ENCODE data around the gene ACTRT2. TPM values are rescaled to one million over a fixed set of nuclear protein-coding genes. Genes with fewer than 3 reads are reported as not detected.
A peak's percentile ranks its signal among the peaks of the same experiment; 100 is the strongest.

Gene ACTRT2
- total RNA-seq, 1 donor from 2014 or later = not detected

GRCh38 chr1:2984399-2985061 lies 36.7 kb upstream of the ACTRT2 start:
- no peak for TF ChIP-seq CTCF (IDR thresholded peaks at IDR 0.05)

GRCh38 chr1:2985067-2985561 lies 36.2 kb upstream of the ACTRT2 start:
- Mint-ChIP-seq H3K36me3 (ENCODE audit: low read depth) (no peaks in the 10 kb centered on the region), H3K9me3 (ENCODE audit: low read depth) (peaks cover 13% of the 10 kb centered on the region), H3K27me3 (ENCODE audit: low read depth) (peaks cover 2% of the 10 kb centered on the region), H3K4me3 (ENCODE audit: unreplicated experiment) (no peak overlapping the region), H3K27ac (ENCODE audit: unreplicated experiment) (no peak overlapping the region), H3K4me1 (ENCODE audit: low read depth) (peaks cover 2% of the 10 kb centered on the region)
- DNase-seq (ENCODE audit: low spot score) = peak; percentile 74
- TF ChIP-seq CTCF (IDR thresholded peaks at IDR 0.05) = no peak

More at GRCh38 chr1:2984399-2985061, 36.7 kb upstream of the ACTRT2 start:
- Mint-ChIP-seq H3K27ac (ENCODE audit: unreplicated experiment) (no peak overlapping the region), H3K4me1 (ENCODE audit: low read depth) (peaks cover 2% of the 10 kb centered on the region), H3K9me3 (ENCODE audit: low read depth) (peaks cover 13% of the 10 kb centered on the region), H3K36me3 (ENCODE audit: low read depth) (no peaks in the 10 kb centered on the region), H3K4me3 (ENCODE audit: unreplicated experiment) (no peak overlapping the region), H3K27me3 (ENCODE audit: low read depth) (peaks cover 2% of the 10 kb centered on the region)
- peak; percentile 63 for DNase-seq (ENCODE audit: low spot score)

- H3K36me3 Mint-ChIP-seq (ENCODE audit: low read depth) = no peaks in the 10 kb centered on the region
- H3K27me3 Mint-ChIP-seq (ENCODE audit: low read depth) = peaks cover 2% of the 10 kb centered on the region
- no peaks in the 10 kb centered on the region for H3K4me1 Mint-ChIP-seq (ENCODE audit: low read depth)
- DNase-seq (ENCODE audit: low spot score) = no peak
- H3K9me3 Mint-ChIP-seq (ENCODE audit: low read depth) = peaks cover 13% of the 10 kb centered on the region
- no peak overlapping the region for H3K4me3 Mint-ChIP-seq (ENCODE audit: unreplicated experiment)
- H3K27ac Mint-ChIP-seq (ENCODE audit: unreplicated experiment) = no peak overlapping the region
- TF ChIP-seq CTCF (IDR thresholded peaks at IDR 0.05) = no peak
These were observed 35.3 kb upstream of the ACTRT2 start for GRCh38 chr1:2985694-2986548.

DNA sequence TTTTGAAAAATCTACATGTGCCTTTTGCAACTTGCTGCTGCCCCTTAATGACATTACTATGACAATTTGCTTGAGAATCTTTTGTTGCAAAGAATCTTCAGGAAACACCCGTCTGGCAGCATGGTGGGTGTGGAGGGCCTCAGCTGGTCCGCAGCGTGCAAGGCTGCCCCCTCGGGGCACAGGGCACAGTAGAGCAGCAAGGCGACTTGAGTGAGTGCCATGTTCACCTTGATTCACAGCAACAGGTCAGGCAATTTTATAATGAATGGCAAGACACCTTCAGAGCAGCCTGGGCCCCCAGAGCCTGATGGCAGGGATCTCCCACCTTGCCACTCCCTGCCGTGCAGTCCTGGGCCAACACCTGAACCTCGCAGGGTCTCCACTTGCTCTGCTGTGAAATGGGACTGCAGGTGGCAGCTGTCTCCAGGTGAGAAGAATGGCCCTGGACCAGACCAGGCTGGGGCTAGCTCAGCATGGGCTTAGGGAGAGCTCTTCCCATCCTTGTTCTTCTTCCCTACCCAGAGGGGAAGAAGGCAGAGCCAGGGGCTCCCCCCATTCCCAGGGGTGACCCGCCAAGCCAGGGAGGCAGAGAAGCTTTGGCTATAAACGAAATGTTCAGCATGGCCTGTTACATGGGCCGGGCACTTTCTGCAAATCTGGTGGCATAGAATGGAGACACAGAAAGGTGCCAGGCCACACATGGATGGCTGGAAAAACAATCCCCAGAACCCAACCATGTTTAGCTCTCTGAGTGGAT lies 34.5 kb upstream of the ACTRT2 start:
- Mint-ChIP-seq H3K4me3 (ENCODE audit: unreplicated experiment) (no peak overlapping the region), H3K4me1 (ENCODE audit: low read depth) (no peaks in the 10 kb centered on the region), H3K27me3 (ENCODE audit: low read depth) (no peaks in the 10 kb centered on the region), H3K36me3 (ENCODE audit: low read depth) (no peaks in the 10 kb centered on the region), H3K27ac (ENCODE audit: unreplicated experiment) (no peak overlapping the region), H3K9me3 (ENCODE audit: low read depth) (peaks cover 13% of the 10 kb centered on the region)
- no peak for DNase-seq (ENCODE audit: low spot score)
- TF ChIP-seq CTCF (IDR thresholded peaks at IDR 0.05) = no peak

GRCh38 chr1:2987773-2988172 lies 33.5 kb upstream of the ACTRT2 start:
- Mint-ChIP-seq H3K27me3 (ENCODE audit: low read depth) (no peaks in the 10 kb centered on the region), H3K27ac (ENCODE audit: unreplicated experiment) (no peak overlapping the region)
- DNase-seq (ENCODE audit: low spot score) = peak; percentile 68

More at GRCh38 chr1:2987773-2988172, 33.5 kb upstream of the ACTRT2 start:
- no peak overlapping the region for H3K4me3 Mint-ChIP-seq (ENCODE audit: unreplicated experiment)
- no peaks in the 10 kb centered on the region for H3K36me3 Mint-ChIP-seq (ENCODE audit: low read depth)
- TF ChIP-seq CTCF (IDR thresholded peaks at IDR 0.05) = no peak
- H3K4me1 Mint-ChIP-seq (ENCODE audit: low read depth) = no peaks in the 10 kb centered on the region
- peaks cover 16% of the 10 kb centered on the region for H3K9me3 Mint-ChIP-seq (ENCODE audit: low read depth)

Data from chondrocyte (in vitro differentiated cells).